Measurements from ENCODE around the gene ITFG2. TPM values are rescaled to one million over a fixed set of nuclear protein-coding genes. Genes with fewer than 3 reads are reported as not detected.
"Not testable (repeated sequence)": the region's sequence is repeated elsewhere in the genome, so short reads cannot be mapped to it uniquely, and the experiment has no call there.

ITFG2 gene
- total and polyA plus RNA-seq, 9 of the 15 experiments (the other 6 are each of a cell fraction or from before 2014, with no cell fraction given), result 15.0 to 22.8 (median 19.4) TPM

- 6% methylated on average over 10 of the region's 11 CpGs for WGBS (ENCODE audit: insufficient coverage, low coverage, missing lambda C conversion rate)
- no peaks in the 10 kb centered on the region for H3K79me2 ChIP-seq (ENCODE audit: control insufficient read depth, insufficient read depth, low read length)
- no peak overlapping the region for H3K4me3 ChIP-seq
- no peak overlapping the region for H3K27ac ChIP-seq (ENCODE audit: extremely low read depth, low read depth, low read length)
- in situ Hi-C loops (cut with MboI) (no loop called here), intact Hi-C loops (cut with micrococcal nuclease) (no loop called here)
- no peak for DNase-seq (ENCODE audit: extremely low read depth in 1 of 4, low spot score in 3 of 4)
- no peaks in the 10 kb centered on the region for H3K4me1 ChIP-seq (replicated peaks in 1 of 2; ENCODE audit: control insufficient read depth in 2 of 2, insufficient read depth in 2 of 2, low read length in 2 of 2)
- H3K4me2 ChIP-seq (ENCODE audit: insufficient read depth, low read length), result no peak overlapping the region
- no peaks in the 10 kb centered on the region for H3K36me3 ChIP-seq (ENCODE audit: control insufficient read depth, insufficient read depth, low read length)
- H3K27me3 ChIP-seq (ENCODE audit: control insufficient read depth in 2 of 2, insufficient read depth in 2 of 2, low read length in 2 of 2), result peaks cover 3 to 38% of the 10 kb centered on the region in 2 experiments; a peak in 3 of 5 replicates
- no peaks in the 10 kb centered on the region for H3K9me3 ChIP-seq (replicated peaks; ENCODE audit: control insufficient read depth, insufficient read depth, low read depth, low read length)
- ATAC-seq, result no peak
- TF ChIP-seq GATAD2B (IDR thresholded peaks at IDR 0.05; ENCODE audit: borderline replicate concordance), result no peak
- no peak for TF ChIP-seq NUFIP1 (IDR thresholded peaks at IDR 0.05; ENCODE audit: partially characterized antibody)
- 0 out of 2 replicates have a peak, but pooled peaks have one; percentile 24 for TF ChIP-seq NR2C1 (IDR thresholded peaks at IDR 0.05)
- no peak for TF ChIP-seq NR2C1 (tag; IDR thresholded peaks at IDR 0.05)
- no peak overlapping the region for H3K9ac ChIP-seq (ENCODE audit: insufficient read depth in 1 of 2, low read depth in 2 of 2, low read length in 2 of 2)
- no peak overlapping the region for H2AFZ ChIP-seq (ENCODE audit: low read depth, low read length)
- no peaks in the 10 kb centered on the region for H4K20me1 ChIP-seq (replicated peaks; ENCODE audit: control insufficient read depth, insufficient read depth, low read length)
- no TSS peak for BruUV-seq (replicated peaks)
- ChIA-PET CTCF (ENCODE audit: low intra/inter-chr PET ratio) (no interaction called here), POLR2A (no interaction called here)
- no peaks in the 10 kb centered on the region for H3K9me1 ChIP-seq (ENCODE audit: control insufficient read depth, insufficient read depth, low read length)
- no peak for FAIRE-seq
These were observed 42.5 kb upstream of the ITFG2 start for GRCh38 chr12:2769866-2770533.

- H3K9me1 ChIP-seq (ENCODE audit: control insufficient read depth, insufficient read depth, low read length); H3K79me2 ChIP-seq (ENCODE audit: control insufficient read depth, insufficient read depth, low read length); DNase-seq (ENCODE audit: extremely low read depth in 1 of 4, low spot score in 3 of 4); H4K20me1 ChIP-seq (replicated peaks; ENCODE audit: control insufficient read depth, insufficient read depth, low read length); H3K4me3 ChIP-seq; H3K9me3 ChIP-seq (replicated peaks; ENCODE audit: control insufficient read depth, insufficient read depth, low read depth, low read length); FAIRE-seq; intact Hi-C loops (cut with micrococcal nuclease); in situ Hi-C loops (cut with MboI); H3K9ac ChIP-seq (ENCODE audit: insufficient read depth in 1 of 2, low read depth in 2 of 2, low read length in 2 of 2); BruUV-seq (replicated peaks); POLR2A ChIA-PET; H3K27ac ChIP-seq (ENCODE audit: extremely low read depth, low read depth, low read length); ATAC-seq; H2AFZ ChIP-seq (ENCODE audit: low read depth, low read length); H3K4me1 ChIP-seq (replicated peaks in 1 of 2; ENCODE audit: control insufficient read depth in 2 of 2, insufficient read depth in 2 of 2, low read length in 2 of 2); H3K4me2 ChIP-seq (ENCODE audit: insufficient read depth, low read length); H3K36me3 ChIP-seq (ENCODE audit: control insufficient read depth, insufficient read depth, low read length); CTCF ChIA-PET (ENCODE audit: low intra/inter-chr PET ratio): not testable (repeated sequence)
- H3K27me3 ChIP-seq (ENCODE audit: control insufficient read depth in 2 of 2, insufficient read depth in 2 of 2, low read length in 2 of 2), result peaks cover 3 to 35% of the 10 kb centered on the region in 2 experiments; a peak in 4 of 5 replicates
- 21% methylated on average over 2 of the region's 3 CpGs for WGBS (ENCODE audit: insufficient coverage, low coverage, missing lambda C conversion rate)
These were observed 41.9 kb upstream of the ITFG2 start for GRCh38 chr12:2770544-2770943.

Data from K562 (cell line).